ENCODE results near the gene NPIPA8.
"Not testable (repeated sequence)": the region's sequence is repeated elsewhere in the genome, so short reads cannot be mapped to it uniquely, and the experiment has no call there.

The NPIPA8 gene

GRCh38 chr16:18336636-18337035, at the start of gene NPIPA8:
Gene NPIPA8, minus strand, starts transcription at chr16:18336736. Its CDS starts 4,074 bp downstream, at chr16:18332662.
- DNase-seq (ENCODE audit: low read depth), result not testable (repeated sequence)

GRCh38 chr16:18385285-18385684, 48.7 kb upstream of the NPIPA8 start:
- not testable (repeated sequence) for DNase-seq (ENCODE audit: low read depth)

- not testable (repeated sequence) for DNase-seq (ENCODE audit: low read depth)
These were observed 48.3 kb upstream of the NPIPA8 start for GRCh38 chr16:18384869-18385268.

GRCh38 chr16:18384098-18384636, 47.6 kb upstream of the NPIPA8 start:
- not testable (repeated sequence) for DNase-seq (ENCODE audit: low read depth)

- DNase-seq (ENCODE audit: low read depth), result not testable (repeated sequence)
These were observed 46.2 kb upstream of the NPIPA8 start for GRCh38 chr16:18382696-18383095.

- DNase-seq (ENCODE audit: low read depth), result not testable (repeated sequence)
These were observed 11.2 kb upstream of the NPIPA8 start for GRCh38 chr16:18347742-18348141.

GRCh38 chr16:18346993-18347392, 10.5 kb upstream of the NPIPA8 start:
- not testable (repeated sequence) for DNase-seq (ENCODE audit: low read depth)

- DNase-seq (ENCODE audit: low read depth), result not testable (repeated sequence)
These were observed 8.1 kb upstream of the NPIPA8 start for GRCh38 chr16:18344634-18345033.

- not testable (repeated sequence) for DNase-seq (ENCODE audit: low read depth)
These were observed 5.5 kb upstream of the NPIPA8 start for GRCh38 chr16:18341986-18342385.

- DNase-seq (ENCODE audit: low read depth), result not testable (repeated sequence)
These were observed 5.0 kb upstream of the NPIPA8 start for GRCh38 chr16:18341417-18341960.

GRCh38 chr16:18339210-18339609, 2.7 kb upstream of the NPIPA8 start:
- DNase-seq (ENCODE audit: low read depth), result not testable (repeated sequence)

- DNase-seq (ENCODE audit: low read depth), result not testable (repeated sequence)
These were observed 24.7 kb downstream of the NPIPA8 start for GRCh38 chr16:18311811-18312210.

GRCh38 chr16:18309159-18309558, 27.4 kb downstream of the NPIPA8 start:
- not testable (repeated sequence) for DNase-seq (ENCODE audit: low read depth)

- DNase-seq (ENCODE audit: low read depth), result not testable (repeated sequence)
These were observed 29.3 kb downstream of the NPIPA8 start for GRCh38 chr16:18307241-18307640.

GRCh38 chr16:18306066-18306465, 30.5 kb downstream of the NPIPA8 start:
- DNase-seq (ENCODE audit: low read depth), result not testable (repeated sequence)

GRCh38 chr16:18303059-18303706, 33.4 kb downstream of the NPIPA8 start:
- not testable (repeated sequence) for DNase-seq (ENCODE audit: low read depth)

- not testable (repeated sequence) for DNase-seq (ENCODE audit: low read depth)
These were observed 38.8 kb downstream of the NPIPA8 start for GRCh38 chr16:18297714-18298113.

GRCh38 chr16:18296931-18297330, 39.6 kb downstream of the NPIPA8 start:
- not testable (repeated sequence) for DNase-seq (ENCODE audit: low read depth)

GRCh38 chr16:18294371-18294770, 42.2 kb downstream of the NPIPA8 start:
- DNase-seq (ENCODE audit: low read depth), result not testable (repeated sequence)

GRCh38 chr16:18293337-18293956, 43.1 kb downstream of the NPIPA8 start:
- not testable (repeated sequence) for DNase-seq (ENCODE audit: low read depth)

- DNase-seq (ENCODE audit: low read depth), result not testable (repeated sequence)
These were observed 45.6 kb downstream of the NPIPA8 start for GRCh38 chr16:18290959-18291358.

- not testable (repeated sequence) for DNase-seq (ENCODE audit: low read depth)
These were observed 50.2 kb downstream of the NPIPA8 start for GRCh38 chr16:18286342-18286741.

- DNase-seq (ENCODE audit: low read depth), result not testable (repeated sequence)
These were observed 56.2 kb downstream of the NPIPA8 start for GRCh38 chr16:18280319-18280718.

Data from HS-5 (cell line).